HepG2 (cell line): Measurements from ENCODE around the gene AIP. TPM values are rescaled to one million over a fixed set of nuclear protein-coding genes. Genes with fewer than 3 reads are reported as not detected.

Experiments used
- ATF7-NPFF ChIP-seq: sonication (generic); formaldehyde crosslinking; IDR thresholded peaks from 2 replicates; pipeline ENCODE4 v1.8.1; 2023; ENCODE audit warnings: mild to moderate bottlenecking, low read depth, missing genetic modification reagents, moderate library complexity
- FOXP4 ChIP-seq: sonication (generic); formaldehyde crosslinking; IDR thresholded peaks from 2 replicates; pipeline ENCODE4 v1.4.0; 2020; ENCODE audit warnings: missing genetic modification reagents
- GTF3A ChIP-seq: sonication (generic); formaldehyde crosslinking; conservative IDR thresholded peaks from 2 replicates; pipeline ENCODE4 v1.4.0; 2020; ENCODE audit warnings: mild to moderate bottlenecking, missing genetic modification reagents
- HIVEP1 ChIP-seq: sonication (generic); formaldehyde crosslinking; IDR thresholded peaks from 2 replicates; pipeline ENCODE4 v1.4.0; 2020; ENCODE audit warnings: mild to moderate bottlenecking, missing genetic modification reagents
- KAT8 ChIP-seq: IDR thresholded peaks from 2 replicates; pipeline ENCODE4 v1.6.1; 2016; ENCODE audit warnings: missing genetic modification reagents, missing compliant biosample characterization
- NR2F2 ChIP-seq: IDR thresholded peaks from 2 replicates; pipeline ENCODE4 v1.6.1; 2012; ENCODE audit warnings: low read depth, inconsistent platforms, borderline replicate concordance
- NR3C1 ChIP-seq: sonication (generic); formaldehyde crosslinking; IDR thresholded peaks from 2 replicates; pipeline ENCODE4 v1.4.0; 2020; ENCODE audit warnings: missing genetic modification reagents
- POLR2AphosphoS5 ChIP-seq: IDR thresholded peaks from 2 replicates; pipeline ENCODE4 v1.6.1; 2012; ENCODE audit warnings: low read depth, low read length
- PTBP1 ChIP-seq: fragments of 200-400 bp; formaldehyde crosslinking; IDR thresholded peaks from 2 replicates; pipeline ENCODE4 v1.6.1; 2018; ENCODE audit warnings: low read length, low read depth; ENCODE audit not compliant: poor library complexity, severe bottlenecking
- RAD21 ChIP-seq: fragments of 450-650 bp; formaldehyde crosslinking; IDR thresholded peaks from 2 replicates; pipeline ENCODE4 v1.5.0; 2020; ENCODE audit warnings: mild to moderate bottlenecking
- UBTF ChIP-seq: sonication (generic); formaldehyde crosslinking; IDR thresholded peaks from 2 replicates; pipeline ENCODE4 v1.4.0; 2020; ENCODE audit warnings: mild to moderate bottlenecking, missing genetic modification reagents
- ZBTB38 ChIP-seq: sonication (generic); formaldehyde crosslinking; IDR thresholded peaks from 2 replicates; pipeline ENCODE4 v1.5.1; 2020; ENCODE audit warnings: mild to moderate bottlenecking, missing genetic modification reagents
- ZBTB8A ChIP-seq: sonication (generic); formaldehyde crosslinking; IDR thresholded peaks from 2 replicates; pipeline ENCODE4 v1.4.0; 2020; ENCODE audit warnings: mild to moderate bottlenecking, low read depth, missing genetic modification reagents, borderline replicate concordance
- polyA plus RNA-seq, 8 experiments: library from polyadenylated mRNA; depleted of rRNA in 3 of 8; stranded (reverse) in 7 of 8; unstranded in 1 of 8; fragments of >200 nt; fragmentation: Illumina TruSeq in 4 of 8; extraction: Trizol in 4 of 8; gene quantifications; 2 replicates each; pipeline versions ENCODE4 v1.2.1 to v1.2.3, GENCODE V29; 2011 to 2016; ENCODE audit warnings: low read depth in 4 of 8, missing spikeins in 1 of 8, mixed read lengths in 1 of 8; ENCODE audit not compliant: insufficient read depth in 1 of 8
- total RNA-seq, 5 experiments: library from RNA; depleted of rRNA; stranded (reverse); fragments of >200 nt; fragmentation: Illumina TruSeq; extraction: Trizol; gene quantifications; 2 replicates each; pipeline ENCODE4 v1.2.3, GENCODE V29; 2016; ENCODE audit warnings: low read depth in 1 of 5
- TF ChIP-seq, protein P1 (sequence below): sonication (generic); formaldehyde crosslinking; IDR thresholded peaks from 2 replicates; pipeline ENCODE4 v1.5.1; 2020; ENCODE audit warnings: mild to moderate bottlenecking, missing genetic modification reagents, borderline replicate concordance
- TF ChIP-seq, protein P2 (sequence below): sonication (generic); formaldehyde crosslinking; IDR thresholded peaks from one replicate; pipeline ENCODE4 v1.5.1; 2020; ENCODE audit warnings: mild to moderate bottlenecking, missing genetic modification reagents; ENCODE audit errors: not compliant biosample characterization

Gene AIP
- total and polyA plus RNA-seq, 2 of the 13 experiments (the other 11 are each of a cell fraction or from before 2014, with no cell fraction given) = 51.8 to 110 TPM

- peak; percentile 81 for TF ChIP-seq ZBTB38 (CRISPR knock-in tag)
- TF ChIP-seq PTBP1 = no peak
- peak; percentile 89 for TF ChIP-seq RAD21
- peak; percentile 87 for TF ChIP-seq KAT8
- no peak for TF ChIP-seq NR3C1 (CRISPR knock-in tag)
- no peak for TF ChIP-seq NR2F2
- TF ChIP-seq, protein P1, sequence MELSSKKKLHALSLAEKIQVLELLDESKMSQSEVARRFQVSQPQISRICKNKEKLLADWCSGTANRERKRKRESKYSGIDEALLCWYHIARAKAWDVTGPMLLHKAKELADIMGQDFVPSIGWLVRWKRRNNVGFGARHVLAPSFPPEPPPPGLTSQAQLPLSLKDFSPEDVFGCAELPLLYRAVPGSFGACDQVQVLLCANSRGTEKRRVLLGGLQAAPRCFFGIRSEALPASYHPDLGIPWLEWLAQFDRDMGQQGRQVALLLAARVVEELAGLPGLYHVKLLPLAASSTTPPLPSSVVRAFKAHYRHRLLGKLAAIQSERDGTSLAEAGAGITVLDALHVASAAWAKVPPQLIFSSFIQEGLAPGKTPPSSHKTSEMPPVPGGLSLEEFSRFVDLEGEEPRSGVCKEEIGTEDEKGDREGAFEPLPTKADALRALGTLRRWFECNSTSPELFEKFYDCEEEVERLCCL (CRISPR knock-in tag) = no peak
- peak; percentile 77 for TF ChIP-seq POLR2AphosphoS5
- TF ChIP-seq, protein P2, sequence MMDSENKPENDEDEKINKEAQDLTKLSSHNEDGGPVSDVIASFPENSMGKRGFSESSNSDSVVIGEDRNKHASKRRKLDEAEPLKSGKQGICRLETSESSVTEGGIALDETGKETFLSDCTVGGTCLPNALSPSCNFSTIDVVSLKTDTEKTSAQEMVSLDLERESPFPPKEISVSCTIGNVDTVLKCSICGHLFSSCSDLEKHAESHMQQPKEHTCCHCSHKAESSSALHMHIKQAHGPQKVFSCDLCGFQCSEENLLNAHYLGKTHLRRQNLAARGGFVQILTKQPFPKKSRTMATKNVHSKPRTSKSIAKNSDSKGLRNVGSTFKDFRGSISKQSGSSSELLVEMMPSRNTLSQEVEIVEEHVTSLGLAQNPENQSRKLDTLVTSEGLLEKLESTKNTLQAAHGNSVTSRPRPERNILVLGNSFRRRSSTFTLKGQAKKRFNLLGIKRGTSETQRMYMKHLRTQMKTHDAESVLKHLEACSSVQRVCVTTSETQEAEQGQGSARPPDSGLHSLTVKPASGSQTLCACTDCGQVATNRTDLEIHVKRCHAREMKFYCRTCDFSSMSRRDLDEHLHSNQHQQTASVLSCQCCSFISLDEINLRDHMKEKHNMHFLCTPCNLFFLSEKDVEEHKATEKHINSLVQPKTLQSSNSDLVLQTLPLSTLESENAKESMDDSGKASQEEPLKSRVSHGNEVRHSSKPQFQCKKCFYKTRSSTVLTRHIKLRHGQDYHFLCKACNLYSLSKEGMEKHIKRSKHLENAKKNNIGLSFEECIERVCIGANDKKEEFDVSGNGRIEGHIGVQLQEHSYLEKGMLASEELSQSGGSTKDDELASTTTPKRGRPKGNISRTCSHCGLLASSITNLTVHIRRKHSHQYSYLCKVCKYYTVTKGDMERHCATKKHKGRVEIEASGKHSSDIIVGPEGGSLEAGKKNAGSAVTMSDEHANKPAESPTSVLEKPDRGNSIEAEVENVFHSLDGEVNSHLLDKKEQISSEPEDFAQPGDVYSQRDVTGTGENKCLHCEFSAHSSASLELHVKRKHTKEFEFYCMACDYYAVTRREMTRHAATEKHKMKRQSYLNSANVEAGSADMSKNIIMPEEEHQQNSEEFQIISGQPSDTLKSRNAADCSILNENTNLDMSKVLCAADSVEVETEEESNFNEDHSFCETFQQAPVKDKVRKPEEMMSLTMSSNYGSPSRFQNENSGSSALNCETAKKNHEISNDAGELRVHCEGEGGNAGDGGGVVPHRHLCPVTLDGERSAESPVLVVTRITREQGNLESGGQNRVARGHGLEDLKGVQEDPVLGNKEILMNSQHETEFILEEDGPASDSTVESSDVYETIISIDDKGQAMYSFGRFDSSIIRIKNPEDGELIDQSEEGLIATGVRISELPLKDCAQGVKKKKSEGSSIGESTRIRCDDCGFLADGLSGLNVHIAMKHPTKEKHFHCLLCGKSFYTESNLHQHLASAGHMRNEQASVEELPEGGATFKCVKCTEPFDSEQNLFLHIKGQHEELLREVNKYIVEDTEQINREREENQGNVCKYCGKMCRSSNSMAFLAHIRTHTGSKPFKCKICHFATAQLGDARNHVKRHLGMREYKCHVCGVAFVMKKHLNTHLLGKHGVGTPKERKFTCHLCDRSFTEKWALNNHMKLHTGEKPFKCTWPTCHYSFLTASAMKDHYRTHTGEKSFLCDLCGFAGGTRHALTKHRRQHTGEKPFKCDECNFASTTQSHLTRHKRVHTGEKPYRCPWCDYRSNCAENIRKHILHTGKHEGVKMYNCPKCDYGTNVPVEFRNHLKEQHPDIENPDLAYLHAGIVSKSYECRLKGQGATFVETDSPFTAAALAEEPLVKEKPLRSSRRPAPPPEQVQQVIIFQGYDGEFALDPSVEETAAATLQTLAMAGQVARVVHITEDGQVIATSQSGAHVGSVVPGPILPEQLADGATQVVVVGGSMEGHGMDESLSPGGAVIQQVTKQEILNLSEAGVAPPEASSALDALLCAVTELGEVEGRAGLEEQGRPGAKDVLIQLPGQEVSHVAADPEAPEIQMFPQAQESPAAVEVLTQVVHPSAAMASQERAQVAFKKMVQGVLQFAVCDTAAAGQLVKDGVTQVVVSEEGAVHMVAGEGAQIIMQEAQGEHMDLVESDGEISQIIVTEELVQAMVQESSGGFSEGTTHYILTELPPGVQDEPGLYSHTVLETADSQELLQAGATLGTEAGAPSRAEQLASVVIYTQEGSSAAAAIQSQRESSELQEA (CRISPR knock-in tag) = no peak
- TF ChIP-seq ATF7-NPFF = peak; percentile 43; the same call in 1 of the 2 replicates
- no peak for TF ChIP-seq ZBTB8A (CRISPR knock-in tag)
- peak; percentile 81 for TF ChIP-seq UBTF
- TF ChIP-seq FOXP4 (CRISPR knock-in tag) = peak; percentile 49; the same call in 1 of the 2 replicates
- no peak for TF ChIP-seq GTF3A (CRISPR knock-in tag)
- TF ChIP-seq HIVEP1 (CRISPR knock-in tag) = no peak
Measured at GRCh38 chr11:67468759-67469507, 13.9 kb upstream of the AIP start, which contains the start of gene TMEM134 (continued).
